AG08396 (cell line): Measurements from ENCODE around the gene MT1M.
"Not testable (repeated sequence)": the region's sequence is repeated elsewhere in the genome, so short reads cannot be mapped to it uniquely, and the experiment has no call there.

Experiments used
- DNase-seq: peaks from one replicate; pipeline ENCODE4 v3.0.0; 2012; ENCODE audit warnings: low spot score, mixed read lengths

MT1M gene

GRCh38 chr16:56674570-56674969, 42.1 kb downstream of the MT1M start:
- DNase-seq = not testable (repeated sequence)

GRCh38 chr16:56675685-56676210, 43.3 kb downstream of the MT1M start:
- DNase-seq = no peak

DNA sequence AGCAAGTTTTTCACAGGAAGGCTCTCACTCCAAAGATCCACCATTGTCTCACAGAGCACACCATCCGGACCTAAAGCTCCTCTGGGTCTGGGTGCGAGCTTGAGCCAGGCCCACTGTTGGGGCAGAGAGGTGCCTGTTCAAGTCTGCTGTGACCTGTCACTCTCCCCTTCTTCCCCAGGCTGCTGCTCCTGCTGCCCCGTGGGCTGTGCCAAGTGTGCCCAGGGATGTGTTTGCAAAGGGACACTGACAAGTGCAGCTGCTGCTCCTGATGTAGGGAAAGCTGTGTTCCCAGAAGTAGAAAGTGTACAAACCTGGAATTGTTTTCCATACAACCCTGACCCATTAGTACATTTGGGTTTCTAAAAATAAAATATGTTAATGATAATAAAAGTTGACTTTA, 45.0 kb downstream of the MT1M start:
- no peak for DNase-seq

DNA sequence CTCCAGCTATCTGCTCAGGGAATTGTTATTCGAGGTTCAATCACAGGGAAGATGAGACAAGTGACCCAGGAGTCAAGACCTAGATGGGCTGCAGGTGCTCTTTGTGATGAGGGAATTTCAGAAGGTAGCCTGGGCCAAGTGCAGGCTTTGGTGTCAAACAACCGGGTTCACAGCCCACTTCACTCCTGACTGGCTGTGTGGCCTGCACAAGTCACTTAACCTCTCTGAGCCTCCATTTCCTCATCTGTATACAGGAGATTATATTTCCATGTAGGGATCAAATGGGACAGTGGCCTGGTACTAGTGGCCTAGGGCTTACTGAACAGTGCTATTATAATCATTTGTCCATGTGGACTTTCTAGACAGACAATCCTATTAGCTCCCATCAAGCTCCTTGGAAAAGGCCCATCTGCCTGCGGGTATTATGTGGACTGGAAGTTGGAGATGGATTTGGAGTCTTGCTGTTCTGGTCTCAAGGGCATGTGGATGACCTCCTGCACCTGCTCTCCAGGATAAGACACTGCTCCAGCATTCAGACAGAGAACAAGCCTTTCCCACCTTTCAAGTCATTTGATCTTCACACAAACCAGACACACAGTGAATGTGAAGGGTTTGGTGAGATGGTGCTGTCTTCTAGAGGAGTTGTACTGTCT, 46.7 kb downstream of the MT1M start:
- DNase-seq = no peak

GRCh38 chr16:56679818-56680217, 47.4 kb downstream of the MT1M start:
- no peak for DNase-seq

GRCh38 chr16:56681939-56682702, 49.7 kb downstream of the MT1M start, which contains the start of gene MT1X:
Gene MT1X, plus strand, starts transcription at chr16:56682470. Its CDS starts 71 bp downstream, at chr16:56682541.
- peak; percentile 93 for DNase-seq

DNA sequence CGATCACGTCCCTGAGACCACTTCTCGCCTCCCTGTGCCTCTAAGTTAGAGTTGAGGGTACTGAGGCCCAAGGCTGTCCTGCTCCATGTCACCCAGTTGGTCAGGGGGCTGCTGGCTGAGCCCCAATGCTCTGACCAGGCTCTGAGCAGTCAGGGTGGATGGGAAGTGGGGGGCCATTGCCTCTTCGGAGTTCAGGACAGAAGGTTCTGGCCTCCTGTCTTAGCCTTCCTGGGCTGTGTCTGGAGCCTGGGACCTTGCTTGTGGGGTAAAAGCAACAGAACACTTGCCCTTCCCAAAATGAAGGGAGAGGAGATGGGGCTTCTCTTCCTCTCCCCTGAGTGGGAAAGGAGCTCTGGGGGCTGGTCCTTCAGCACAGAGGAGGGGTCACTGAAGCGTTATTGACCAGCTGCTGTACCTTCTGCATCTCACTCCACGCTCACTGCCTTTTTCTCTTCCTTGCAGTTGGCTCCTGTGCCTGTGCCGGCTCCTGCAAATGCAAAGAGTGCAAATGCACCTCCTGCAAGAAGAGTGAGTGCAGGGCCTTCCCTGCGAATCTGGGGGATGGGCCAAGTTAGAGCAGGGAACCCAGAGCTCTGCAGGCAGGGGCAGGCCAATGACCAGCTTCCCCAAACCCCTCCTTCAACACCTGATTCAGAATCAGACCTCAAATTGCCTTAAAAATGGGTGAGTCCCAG, 50.4 kb downstream of the MT1M start:
- DNase-seq = no peak
